Left renal pelvis (tissue), 4 donors: ENCODE results near the gene CHKB. TPM values are rescaled to one million over a fixed set of nuclear protein-coding genes. Genes with fewer than 3 reads are reported as not detected.

Experiments
- DNase-seq, 4 donors: peaks; one replicate each; pipeline ENCODE4 v3.0.0-alpha.2; 2013; ENCODE audit warnings: low read depth in 4 of 4, low spot score in 3 of 4
- polyA plus RNA-seq, 4 donors: library from polyadenylated mRNA; unstranded; fragments of 120-200 nt; gene quantifications; one replicate each; pipeline ENCODE4 v1.2.1, GENCODE V29; 2013; ENCODE audit not compliant: insufficient read length in 4 of 4

Gene CHKB
- polyA plus RNA-seq, 4 donors: 71.6 to 88.6 (median 81.1) TPM

DNA sequence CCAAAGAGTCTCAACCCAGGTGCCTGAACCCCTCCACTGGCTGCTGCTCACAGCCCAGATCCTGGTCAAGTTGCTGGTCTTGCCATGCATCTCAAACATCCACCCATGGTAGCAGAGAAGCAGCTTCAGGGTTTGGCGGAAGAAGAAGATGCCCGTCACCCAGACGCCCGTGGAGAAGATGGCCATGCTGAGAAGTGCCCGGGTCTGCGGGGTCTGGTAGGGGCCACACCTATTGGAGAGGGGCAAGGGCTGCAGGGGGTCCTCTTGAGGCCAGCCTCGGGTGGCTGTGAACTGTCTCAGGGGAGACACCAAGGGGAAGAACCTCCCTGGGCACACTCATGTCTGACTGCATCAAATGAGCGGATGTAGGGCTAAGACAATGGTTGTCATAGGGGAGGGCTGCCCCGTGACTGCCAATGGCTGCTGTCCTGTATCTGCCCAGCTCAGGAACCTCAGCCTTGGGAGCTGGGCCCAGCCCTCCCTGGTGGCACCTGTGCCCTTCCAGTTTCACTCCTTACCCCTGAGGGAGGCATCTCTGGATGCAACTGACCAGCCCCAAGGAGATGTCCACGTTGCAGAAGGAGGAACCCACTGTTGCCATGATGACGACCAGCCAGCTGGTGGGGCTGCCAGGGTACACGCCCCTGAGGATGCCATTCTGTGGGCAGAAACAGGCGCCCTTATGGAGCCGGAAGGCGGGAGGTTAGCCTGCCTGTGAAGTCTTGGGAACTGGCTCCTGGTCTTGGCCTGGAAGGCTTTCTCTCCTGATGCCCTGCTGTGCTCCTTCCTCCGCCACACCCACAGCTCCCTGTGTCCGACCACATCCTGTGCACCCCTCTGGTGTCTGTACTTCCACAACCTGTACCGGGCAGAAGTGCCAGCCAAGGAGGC lies 5.6 kb downstream of the CHKB start:
- DNase-seq: no peak

DNA sequence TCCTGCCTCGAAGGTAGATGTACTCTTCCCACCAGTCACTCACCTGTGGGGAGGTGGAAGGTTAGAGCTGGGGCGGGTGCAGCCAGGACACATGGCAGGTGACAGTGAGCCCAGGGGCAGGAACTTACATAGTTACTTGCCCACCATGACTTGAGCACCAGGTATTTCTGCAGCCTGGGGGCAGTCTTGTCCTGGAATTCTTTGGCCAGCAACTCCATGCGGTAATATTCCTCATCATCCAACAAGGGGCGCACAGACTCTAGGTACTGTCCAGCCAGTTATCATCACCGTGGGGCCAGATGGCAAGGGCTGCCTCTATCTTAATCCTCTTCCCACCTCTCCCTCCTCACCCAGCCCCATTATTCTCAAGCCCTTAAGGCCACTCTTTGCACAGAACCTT lies 6.6 kb downstream of the CHKB start:
- no peak for DNase-seq

- no peak for DNase-seq
Measured at GRCh38 chr22:50575426-50575941, 7.2 kb downstream of the CHKB start.

DNA sequence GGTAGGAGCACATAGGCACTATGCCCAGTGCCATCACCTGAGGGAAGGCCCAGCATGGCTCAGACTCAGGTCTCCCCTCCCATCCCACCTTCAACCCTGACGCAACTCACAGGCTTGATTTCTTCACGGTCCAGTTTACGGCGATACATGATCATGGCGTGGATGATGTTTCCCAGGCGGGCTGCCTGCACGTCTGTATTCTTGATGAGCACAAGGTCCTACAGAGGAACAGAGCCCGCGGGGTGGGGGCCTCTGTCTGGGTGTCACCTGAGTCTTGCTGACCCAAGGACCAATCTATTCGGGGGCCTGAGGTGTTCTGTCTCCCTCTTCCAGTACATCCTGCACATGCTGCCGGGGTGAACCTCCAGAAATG lies 8.3 kb downstream of the CHKB start:
- no peak for DNase-seq

GRCh38 chr22:50573491-50574382 lies 8.9 kb downstream of the CHKB start:
- no peak for DNase-seq

GRCh38 chr22:50572965-50573364 lies 9.7 kb downstream of the CHKB start:
- no peak for DNase-seq

DNA sequence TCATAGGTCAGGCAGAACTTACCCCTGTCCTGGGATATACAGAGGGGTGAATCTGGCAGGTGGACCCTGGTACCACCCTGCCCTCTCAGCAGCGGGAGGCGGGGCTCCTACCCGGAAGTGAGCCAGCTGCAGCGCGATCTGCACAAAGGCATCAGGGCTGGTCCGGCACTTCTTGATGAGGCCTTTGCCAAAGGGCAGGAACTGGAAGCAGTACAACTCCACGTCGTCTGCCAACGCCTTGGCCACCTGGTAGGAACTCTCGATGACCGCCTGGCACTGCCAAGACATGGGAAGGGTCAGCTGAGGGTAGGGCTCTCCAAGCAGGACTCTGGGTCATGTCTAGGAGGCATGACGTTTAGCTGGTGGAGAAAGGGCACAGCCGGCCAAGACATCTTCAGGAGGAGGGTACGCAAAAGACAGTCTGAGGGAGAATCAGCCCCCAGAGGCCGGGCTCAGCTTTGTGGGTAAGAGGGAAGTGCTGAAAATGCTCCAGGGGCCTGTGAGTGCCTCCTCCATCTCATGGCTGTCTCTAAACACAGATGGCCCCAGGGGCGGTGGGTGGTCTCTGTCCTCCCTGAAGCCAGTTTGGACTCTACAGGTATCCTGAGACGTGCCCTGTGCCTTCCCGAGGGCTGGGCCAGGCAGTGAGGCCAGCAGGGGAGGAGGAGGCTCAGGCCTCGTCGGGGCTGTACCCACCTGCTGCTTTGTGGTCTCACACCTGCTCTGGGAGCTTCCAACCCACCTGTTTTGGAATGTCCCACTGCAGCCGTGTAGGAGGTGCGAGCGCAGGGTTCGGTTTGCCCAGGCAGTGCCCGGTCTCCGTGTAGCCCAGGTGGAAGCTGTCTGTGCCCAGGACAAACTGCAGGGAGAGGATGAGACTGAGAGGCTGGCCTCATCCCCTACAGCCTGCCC lies 11.1 kb downstream of the CHKB start:
- no peak for DNase-seq

- no peak for DNase-seq
Measured at GRCh38 chr22:50570861-50571260, 11.8 kb downstream of the CHKB start.

- DNase-seq: no peak
Measured at GRCh38 chr22:50569896-50570535, 12.6 kb downstream of the CHKB start.

DNA sequence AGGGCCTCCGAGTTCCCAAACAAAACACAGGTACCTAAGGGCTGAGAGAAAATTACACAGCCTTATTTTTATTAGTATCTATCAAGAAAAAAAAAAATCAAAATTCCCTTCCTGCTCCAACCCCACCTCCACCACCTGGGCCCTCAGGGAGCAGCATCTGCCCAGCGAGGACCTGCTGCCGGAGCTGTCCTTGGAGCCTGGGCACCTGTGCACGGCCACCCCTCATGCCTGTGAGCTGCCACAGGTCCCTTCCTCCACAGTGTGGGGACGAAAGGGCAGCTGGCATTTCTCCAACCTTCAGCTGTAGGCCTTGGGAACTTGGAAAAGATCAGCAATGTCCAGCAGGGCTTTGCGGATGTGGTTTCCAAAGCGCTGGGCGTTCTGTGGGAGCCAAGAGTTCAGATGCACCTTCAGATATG lies 13.6 kb downstream of the CHKB start:
- no peak for DNase-seq

- DNase-seq: no peak
Measured at GRCh38 chr22:50568626-50569025, 14.0 kb downstream of the CHKB start.

GRCh38 chr22:50567721-50568252 lies 14.9 kb downstream of the CHKB start:
- no peak for DNase-seq

DNA sequence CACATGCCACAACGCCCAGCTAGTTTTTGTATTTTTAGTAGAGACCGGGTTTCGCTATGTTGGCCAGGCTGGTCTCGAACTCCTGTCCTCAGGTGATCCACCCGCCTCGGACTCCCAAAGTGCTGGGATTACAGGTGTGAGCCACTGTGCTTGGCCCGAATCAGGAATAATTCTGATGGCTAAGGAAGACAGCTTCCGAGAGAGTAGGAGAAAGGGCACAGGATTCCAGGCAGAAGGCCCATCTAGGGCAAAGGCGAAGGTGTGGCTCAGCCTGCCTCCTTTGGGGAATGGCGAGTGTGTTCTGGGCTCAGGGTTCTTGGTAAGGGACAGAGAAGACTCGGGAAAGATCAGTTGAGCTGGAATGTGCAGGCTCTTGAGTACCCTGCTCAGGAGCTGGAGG lies 18.4 kb downstream of the CHKB start:
- no peak for DNase-seq

GRCh38 chr22:50563413-50564160 lies 19.1 kb downstream of the CHKB start:
- no peak for DNase-seq

DNA sequence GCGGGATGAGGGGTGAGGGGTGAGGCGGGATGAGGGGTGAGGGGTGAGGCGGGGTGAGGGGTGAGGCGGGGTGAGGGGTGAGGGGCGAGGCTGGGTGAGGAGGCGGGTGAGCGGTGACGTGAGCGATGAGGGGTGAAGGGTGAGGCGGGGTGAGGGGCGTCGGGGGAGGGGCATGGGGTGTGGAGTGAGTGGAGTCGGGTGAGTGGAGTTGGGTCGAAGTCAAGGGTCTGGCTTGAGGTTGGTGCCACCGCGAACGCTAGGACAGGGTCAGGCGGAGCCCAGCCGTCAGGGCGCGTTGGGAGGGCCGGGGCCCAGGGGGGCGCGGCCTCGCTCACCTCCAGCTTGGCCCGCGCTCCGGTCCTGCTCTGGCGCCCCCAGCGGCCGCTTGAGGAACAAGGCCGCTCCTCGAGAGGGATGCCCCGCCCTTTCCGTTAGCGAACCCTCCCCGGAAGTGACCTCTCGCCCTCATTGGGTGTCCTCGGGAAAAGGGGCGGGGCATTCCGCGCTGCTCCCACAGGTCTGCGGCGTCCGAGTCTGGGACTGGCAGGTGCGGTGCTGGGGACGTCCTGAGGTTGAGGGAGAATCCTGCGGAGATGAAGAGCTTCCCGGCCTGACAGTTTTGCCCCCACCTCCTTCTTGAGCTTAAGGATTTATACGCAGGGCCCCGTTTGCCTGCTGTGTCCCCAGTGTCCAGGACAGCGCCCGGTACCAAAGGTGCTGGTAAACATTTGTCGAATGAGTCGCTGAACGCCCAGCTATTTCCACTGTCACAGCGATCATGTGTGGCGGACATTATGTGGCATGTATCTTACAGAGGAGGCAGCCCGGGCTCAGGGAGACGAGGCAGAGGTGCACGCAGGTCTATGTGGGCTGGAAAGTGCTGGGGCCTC lies 19.9 kb downstream of the CHKB start, which contains the start of gene SYCE3:
SYCE3 (minus strand) TSS at position 397 of the 890 bp plus-strand sequence. CDS start 6,514 bp downstream, outside the sequence.
- peak; percentile 74 to 89 (median 86) for DNase-seq

- DNase-seq: no peak
Measured at GRCh38 chr22:50561401-50562358, 21.0 kb downstream of the CHKB start.

GRCh38 chr22:50560034-50560433 lies 22.6 kb downstream of the CHKB start:
- no peak for DNase-seq
